Astrocyte (in vitro differentiated cells and primary cell): Measurements from ENCODE around the gene SEPTIN12. TPM values are rescaled to one million over a fixed set of nuclear protein-coding genes. Genes with fewer than 3 reads are reported as not detected.

Source experiments
- DNase-seq: peaks from one replicate; pipeline ENCODE4 v3.0.0-alpha.2; 2010; ENCODE audit warnings: low read depth
- FAIRE-seq: peaks from 2 replicates; lab custom pipeline; 2011; peaks lifted over from hg19 to GRCh38; lab: Jason Lieb, UNC
- H2AFZ ChIP-seq: 2 replicates; pipeline ENCODE4 v1.6.0; 2012; ENCODE audit warnings: low read depth, low read length, inconsistent platforms
- H3K27ac ChIP-seq: 2 replicates; pipeline ENCODE4 v1.5.1; 2011; ENCODE audit warnings: low read depth, low read length, inconsistent platforms
- H3K27me3 ChIP-seq: 2 replicates; pipeline ENCODE4 v1.6.0; 2011; ENCODE audit warnings: low read length, inconsistent platforms; ENCODE audit not compliant: insufficient read depth
- H3K36me3 ChIP-seq: 2 replicates; pipeline ENCODE4 v1.5.1; 2011; ENCODE audit warnings: low read length, inconsistent platforms; ENCODE audit not compliant: insufficient read depth
- H3K4me1 ChIP-seq: 2 replicates; pipeline ENCODE4 v1.5.1; 2011; ENCODE audit warnings: low read length, inconsistent platforms; ENCODE audit not compliant: insufficient read depth
- H3K4me2 ChIP-seq: 2 replicates; pipeline ENCODE4 v1.6.0; 2012; ENCODE audit warnings: low read length, inconsistent platforms
- H3K4me3 ChIP-seq: 2 replicates; pipeline ENCODE4 v1.5.1; 2011; ENCODE audit warnings: low read depth, mild to moderate bottlenecking, low read length, inconsistent platforms; ENCODE audit not compliant: insufficient read depth
- H3K79me2 ChIP-seq: 2 replicates; pipeline ENCODE4 v1.6.0; 2012; ENCODE audit warnings: mild to moderate bottlenecking, low read length, inconsistent platforms; ENCODE audit not compliant: insufficient read depth
- H3K9ac ChIP-seq: 2 replicates; pipeline ENCODE4 v1.6.0; 2012; ENCODE audit warnings: mild to moderate bottlenecking, low read length, inconsistent platforms
- H3K9me3 ChIP-seq: 2 replicates; pipeline ENCODE4 v1.5.1; 2012; ENCODE audit warnings: low read depth, mild to moderate bottlenecking, low read length, inconsistent platforms; ENCODE audit not compliant: insufficient read depth
- H4K20me1 ChIP-seq: 2 replicates; pipeline ENCODE4 v1.6.0; 2012; ENCODE audit warnings: low read length, inconsistent platforms; ENCODE audit not compliant: insufficient read depth
- H3K27ac Mint-ChIP-seq: one replicate; pipeline ENCODE4 v1.8.0; 2021; ENCODE audit warnings: mild to moderate bottlenecking, mixed read lengths; ENCODE audit not compliant: unreplicated experiment
- H3K27me3 Mint-ChIP-seq: one replicate; pipeline ENCODE4 v1.8.0; 2021; ENCODE audit warnings: low read depth, mixed read lengths; ENCODE audit not compliant: unreplicated experiment
- H3K36me3 Mint-ChIP-seq: one replicate; pipeline ENCODE4 v1.8.0; 2021; ENCODE audit warnings: low read depth, mixed read lengths; ENCODE audit not compliant: unreplicated experiment
- H3K4me1 Mint-ChIP-seq: one replicate; pipeline ENCODE4 v1.8.0; 2021; ENCODE audit warnings: low read depth, mixed read lengths; ENCODE audit not compliant: unreplicated experiment
- H3K4me3 Mint-ChIP-seq: one replicate; pipeline ENCODE4 v1.8.0; 2021; ENCODE audit warnings: mild to moderate bottlenecking, moderate library complexity, mixed read lengths; ENCODE audit not compliant: unreplicated experiment
- H3K9me3 Mint-ChIP-seq: one replicate; pipeline ENCODE4 v1.8.0; 2021; ENCODE audit warnings: mild to moderate bottlenecking, mixed read lengths; ENCODE audit not compliant: unreplicated experiment
- CTCF ChIP-seq: IDR thresholded peaks from 2 replicates; pipeline ENCODE4 v1.5.1; 2011; ENCODE audit warnings: low read depth, mild to moderate bottlenecking, inconsistent platforms, low read length, moderate library complexity; ENCODE audit not compliant: insufficient read depth
- EZH2 ChIP-seq: IDR thresholded peaks from 2 replicates; pipeline ENCODE4 v1.6.1; 2012; ENCODE audit warnings: mild to moderate bottlenecking, low read length, inconsistent platforms; ENCODE audit not compliant: insufficient read depth
- total RNA-seq: library from RNA; stranded (reverse); gene quantifications from 2 replicates; pipeline ENCODE4 v1.2.1, GENCODE V29; 2021

SEPTIN12 gene
- total RNA-seq, 1 donor from 2014 or later, result 5.9 TPM

- Mint-ChIP-seq H3K27me3 (no peaks in the 10 kb centered on the region), H3K27ac (no peak overlapping the region), H3K4me3 (no peak overlapping the region), H3K36me3 (peaks cover 8% of the 10 kb centered on the region), H3K9me3 (no peaks in the 10 kb centered on the region), H3K4me1 (peaks cover 10% of the 10 kb centered on the region)
- DNase-seq (no peak), FAIRE-seq (no peak)
- Histone ChIP-seq H3K4me3 (no peak overlapping the region), H3K27me3 (no peaks in the 10 kb centered on the region), H2AFZ (no peak overlapping the region), H3K4me1 (peaks cover 10% of the 10 kb centered on the region), H3K9me3 (no peaks in the 10 kb centered on the region), H3K79me2 (no peaks in the 10 kb centered on the region), H3K4me2 (no peak overlapping the region), H3K36me3 (peaks cover 2% of the 10 kb centered on the region), H3K27ac (no peak overlapping the region), H4K20me1 (peaks cover 16% of the 10 kb centered on the region), H3K9ac (no peak overlapping the region)
- TF ChIP-seq EZH2 (no peak), CTCF (no peak)
Measured at GRCh38 chr16:4799171-4799855, 11.2 kb upstream of the SEPTIN12 start.

GRCh38 chr16:4798456-4798855, 10.3 kb upstream of the SEPTIN12 start:
- TF ChIP-seq CTCF, result no peak
- no peak for TF ChIP-seq EZH2
- no peaks in the 10 kb centered on the region for H3K27me3 Mint-ChIP-seq
- H3K9ac ChIP-seq, result no peak overlapping the region
- H3K4me3 ChIP-seq, result no peak overlapping the region
- H3K4me3 Mint-ChIP-seq, result no peak overlapping the region
- FAIRE-seq, result no peak
- H3K27ac ChIP-seq, result no peak overlapping the region
- no peaks in the 10 kb centered on the region for H3K79me2 ChIP-seq
- no peak overlapping the region for H2AFZ ChIP-seq
- H3K36me3 Mint-ChIP-seq, result peaks cover 8% of the 10 kb centered on the region
- H4K20me1 ChIP-seq, result peaks cover 16% of the 10 kb centered on the region
- peaks cover 9% of the 10 kb centered on the region for H3K4me1 ChIP-seq
- no peak for DNase-seq
- H3K4me2 ChIP-seq, result no peak overlapping the region
- H3K9me3 ChIP-seq, result no peaks in the 10 kb centered on the region
- H3K27me3 ChIP-seq, result no peaks in the 10 kb centered on the region
- H3K4me1 Mint-ChIP-seq, result peaks cover 2% of the 10 kb centered on the region
- no peak overlapping the region for H3K27ac Mint-ChIP-seq
- peaks cover 2% of the 10 kb centered on the region for H3K36me3 ChIP-seq
- no peaks in the 10 kb centered on the region for H3K9me3 Mint-ChIP-seq

GRCh38 chr16:4797805-4798252, 9.7 kb upstream of the SEPTIN12 start:
- FAIRE-seq, result no peak
- Histone ChIP-seq H3K9me3 (no peaks in the 10 kb centered on the region), H3K4me3 (no peak overlapping the region), H3K4me2 (no peak overlapping the region), H3K4me1 (peaks cover 8% of the 10 kb centered on the region), H2AFZ (no peak overlapping the region), H3K27me3 (no peaks in the 10 kb centered on the region), H4K20me1 (peaks cover 16% of the 10 kb centered on the region), H3K79me2 (no peaks in the 10 kb centered on the region), H3K27ac (no peak overlapping the region), H3K9ac (no peak overlapping the region), H3K36me3 (peaks cover 2% of the 10 kb centered on the region)
- no peak overlapping the region for H3K4me3 Mint-ChIP-seq
- TF ChIP-seq EZH2, result no peak
- no peak for TF ChIP-seq CTCF
- no peak for DNase-seq
- peaks cover 8% of the 10 kb centered on the region for H3K36me3 Mint-ChIP-seq
- no peak overlapping the region for H3K27ac Mint-ChIP-seq
- H3K4me1 Mint-ChIP-seq, result no peaks in the 10 kb centered on the region
- no peaks in the 10 kb centered on the region for H3K27me3 Mint-ChIP-seq
- no peaks in the 10 kb centered on the region for H3K9me3 Mint-ChIP-seq
